ENCODE results near the gene IPO4. TPM values are rescaled to one million over a fixed set of nuclear protein-coding genes. Genes with fewer than 3 reads are reported as not detected.

IPO4 gene
- total RNA-seq, 1 experiment from 2014 or later: 102 TPM

GRCh38 chr14:24149302-24149969 is 39.2 kb downstream of the IPO4 start:
- DNase-seq (ENCODE audit: low read depth, low spot score) (no peak), ATAC-seq (no peak)
- H3K9ac ChIP-seq (ENCODE audit: low read length): no peak overlapping the region
- no peaks in the 10 kb centered on the region for H4K20me1 ChIP-seq (ENCODE audit: insufficient read depth)
- intact Hi-C loops (cut with micrococcal nuclease): no loop called here
- no peak for TF ChIP-seq JUND (IDR thresholded peaks at IDR 0.05)
- no peak for TF ChIP-seq POLR2AphosphoS5 (IDR thresholded peaks at IDR 0.05; ENCODE audit: low read depth, low read length)
- no peak for TF ChIP-seq MAX (IDR thresholded peaks at IDR 0.05)
- TF ChIP-seq CEBPB (IDR thresholded peaks at IDR 0.05; ENCODE audit: low read depth): no peak
- no peak for TF ChIP-seq EZH2 (IDR thresholded peaks at IDR 0.05)
- no peak for TF ChIP-seq FOSL1 (IDR thresholded peaks at IDR 0.05; ENCODE audit: low read depth)
- no peak for TF ChIP-seq CTCF (IDR thresholded peaks at IDR 0.05 in 2 of 3, conservative IDR thresholded peaks at IDR 0.05 in 1 of 3; ENCODE audit: borderline replicate concordance in 1 of 3, insufficient read depth in 1 of 3, low read depth in 2 of 3, low read length in 2 of 3)
- TF ChIP-seq RAD21 (IDR thresholded peaks at IDR 0.05; ENCODE audit: low read depth): no peak
- no peak for TF ChIP-seq ZFX (IDR thresholded peaks at IDR 0.05)
- TF ChIP-seq POLR2A (IDR thresholded peaks at IDR 0.05; ENCODE audit: borderline replicate concordance, extremely low read depth, insufficient read depth, insufficient read length): no peak
- TF ChIP-seq SP1 (IDR thresholded peaks at IDR 0.05; ENCODE audit: low read depth): no peak
- TF ChIP-seq ATF3 (IDR thresholded peaks at IDR 0.05): no peak
- no peak for TF ChIP-seq REST (IDR thresholded peaks at IDR 0.05; ENCODE audit: low read depth)
- TF ChIP-seq ZBTB33 (IDR thresholded peaks at IDR 0.05; ENCODE audit: extremely low read depth, insufficient replicate concordance, low read length): no peak
- H3K27ac ChIP-seq (ENCODE audit: low read depth, low read length): no peak overlapping the region
- no peak overlapping the region for H3K4me2 ChIP-seq (ENCODE audit: low read length)
- no peak overlapping the region for H2AFZ ChIP-seq (ENCODE audit: low read depth, low read length, poor library complexity, severe bottlenecking)
- ChIA-PET CTCF (interaction anchor here (1.0 to 3.9 kb wide), 2 partner anchors 11 to 12 kb away, joined by 4 to 19 read pairs; partner anchors contain the start of gene IRF9), POLR2A (no interaction called here), RAD21 (ENCODE audit: low non-redundant PET in 1 of 2, low total read pairs in 2 of 2, uncharacterized antibody in 2 of 2, unreplicated experiment in 2 of 2) (no interaction called here)
- H3K9me3 ChIP-seq (ENCODE audit: control insufficient read depth in 1 of 2, insufficient read depth in 1 of 2, low read depth in 1 of 2, low read length in 2 of 2): no peaks in the 10 kb centered on the region
- H3K9me2 ChIP-seq (ENCODE audit: insufficient read depth): no peaks in the 10 kb centered on the region
- H3K4me3 ChIP-seq (replicated peaks in 1 of 2; ENCODE audit: low read depth in 1 of 2, low read length in 2 of 2): no peak overlapping the region
- H3K79me2 ChIP-seq (ENCODE audit: insufficient read depth, low read length): peaks cover 53% of the 10 kb centered on the region
- peaks cover 13 to 17% of the 10 kb centered on the region in 2 experiments for H3K4me1 ChIP-seq (ENCODE audit: control insufficient read depth in 1 of 2, insufficient read depth in 2 of 2, low read length in 2 of 2)
- H3K36me3 ChIP-seq (ENCODE audit: control insufficient read depth in 1 of 2, insufficient read depth in 2 of 2, low read length in 2 of 2): peaks cover 29 to 36% of the 10 kb centered on the region in 2 experiments
- BruUV-seq (replicated peaks): no TSS peak
- H3K27me3 ChIP-seq (ENCODE audit: insufficient read depth, low read length): no peaks in the 10 kb centered on the region
